ENCODE results near the gene CPNE6. TPM values are rescaled to one million over a fixed set of nuclear protein-coding genes. Genes with fewer than 3 reads are reported as not detected.

The CPNE6 gene
- total and polyA plus RNA-seq, 2 of the 13 experiments (the other 11 are each of a cell fraction or from before 2014, with no cell fraction given) = not detected

- FAIRE-seq (no peak), DNase-seq (ENCODE audit: low spot score) (no peak), ATAC-seq (no peak)
- H3K4me3 ChIP-seq (replicated peaks in 1 of 3; ENCODE audit: insufficient read depth in 1 of 3, low read depth in 2 of 3, low read length in 3 of 3) = no peak overlapping the region
- BruUV-seq (replicated peaks) = no TSS peak
- WGBS (ENCODE audit: low lambda C conversion rate) = 94% methylated on average over 16 of the region's 16 CpGs
- H3K4me1 ChIP-seq (ENCODE audit: insufficient read depth, low read length) = peaks cover 56% of the 10 kb centered on the region
- peaks cover 39 to 57% of the 10 kb centered on the region in 2 experiments for H3K36me3 ChIP-seq (replicated peaks in 1 of 2; ENCODE audit: control insufficient read depth in 1 of 2, insufficient read depth in 2 of 2, low read length in 2 of 2)
- in situ Hi-C loops (cut with HindIII; ENCODE audit: extremely low pct_ligation_motif_present, low pct_unique_long_range_greater_than_20kb) = no loop called here
- no peak overlapping the region for H3K4me2 ChIP-seq (ENCODE audit: low read depth, low read length)
- H3K79me2 ChIP-seq (ENCODE audit: insufficient read depth, low read length) = peaks cover 28% of the 10 kb centered on the region
- H3K27me3 ChIP-seq (ENCODE audit: control insufficient read depth in 1 of 2, insufficient read depth in 2 of 2, low read length in 2 of 2) = peaks cover 0 to 6% of the 10 kb centered on the region in 2 experiments; a peak in 1 of 5 replicates
- H3K9ac ChIP-seq (ENCODE audit: insufficient read depth, low read depth, low read length) = no peak overlapping the region
- ChIA-PET POLR2A (interaction anchor here (0.9 to 14.4 kb wide), 6 partner anchors 8 to 144 kb away, joined by 3 to 627 read pairs (median 92); partner anchors contain the start of genes DCAF11, EMC9, NRL and PSME1), CTCF (ENCODE audit: low intra/inter-chr PET ratio, low total read pairs) (no interaction called here)
- intact Hi-C loops (cut with micrococcal nuclease; ENCODE audit: unreplicated experiment) = no loop called here
- no peaks in the 10 kb centered on the region for H3K9me3 ChIP-seq (ENCODE audit: low read length)
- H3K27ac ChIP-seq (ENCODE audit: extremely low read length, insufficient read depth, low read length) = no peak overlapping the region
- H2AFZ ChIP-seq (ENCODE audit: low read length) = no peak overlapping the region
- H4K20me1 ChIP-seq (ENCODE audit: insufficient read depth, low read length) = 0 out of 2 replicates have a peak, but pooled peaks cover 4% of the 10 kb centered on the region
- TF ChIP-seq ZNF318 (CRISPR knock-in tag; IDR thresholded peaks at IDR 0.05) = 0 out of 2 replicates have a peak, but pooled peaks have one; percentile 62
- 0 out of 2 replicates have a peak, but pooled peaks have one; percentile 37 for TF ChIP-seq IRF9 (CRISPR knock-in tag; IDR thresholded peaks at IDR 0.05; ENCODE audit: borderline replicate concordance)
- 0 out of 2 replicates have a peak, but pooled peaks have one; percentile 80 for TF ChIP-seq THAP7 (CRISPR knock-in tag; IDR thresholded peaks at IDR 0.05)
- 0 out of 2 replicates have a peak, but pooled peaks have one; percentile 48 for TF ChIP-seq MZF1 (CRISPR knock-in tag; IDR thresholded peaks at IDR 0.05; ENCODE audit: borderline replicate concordance)
- 0 out of 2 replicates have a peak, but pooled peaks have one; percentile 43 for TF ChIP-seq ETS1 (CRISPR knock-in tag; IDR thresholded peaks at IDR 0.05)
- TF ChIP-seq ZFP62 (CRISPR knock-in tag; IDR thresholded peaks at IDR 0.05) = 0 out of 2 replicates have a peak, but pooled peaks have one; percentile 52
These were observed 27.0 kb downstream of the CPNE6 start for GRCh38 chr14:24098229-24098926.

Measured in HepG2 (cell line).